Measurements from ENCODE around the gene SEZ6.

Gene SEZ6

GRCh38 chr17:28973425-28973824, 32.4 kb downstream of the SEZ6 start:
- DNase-seq, result no peak

DNA sequence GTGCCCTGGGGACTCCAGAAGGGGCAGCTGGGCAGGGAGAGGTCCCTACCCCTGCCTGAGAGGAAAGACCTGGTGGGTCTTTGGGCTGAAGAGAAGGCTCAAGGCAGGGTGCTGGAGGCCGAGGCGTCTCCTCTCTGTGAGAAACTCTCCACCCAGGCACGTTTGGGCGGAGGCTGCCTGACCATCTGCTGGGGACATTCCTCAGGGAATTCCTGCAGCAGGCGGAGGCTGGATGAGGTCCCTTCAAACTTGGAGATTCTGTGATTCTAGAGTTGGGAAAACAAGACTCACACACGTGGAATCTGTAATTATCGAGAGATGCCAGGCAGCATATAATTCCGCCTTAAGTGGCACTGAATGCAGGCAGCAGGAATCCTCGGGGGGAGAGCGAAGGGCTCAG, 33.4 kb downstream of the SEZ6 start:
- no peak for DNase-seq

- DNase-seq, result no peak
These were observed 35.0 kb downstream of the SEZ6 start for GRCh38 chr17:28970879-28971278.

DNA sequence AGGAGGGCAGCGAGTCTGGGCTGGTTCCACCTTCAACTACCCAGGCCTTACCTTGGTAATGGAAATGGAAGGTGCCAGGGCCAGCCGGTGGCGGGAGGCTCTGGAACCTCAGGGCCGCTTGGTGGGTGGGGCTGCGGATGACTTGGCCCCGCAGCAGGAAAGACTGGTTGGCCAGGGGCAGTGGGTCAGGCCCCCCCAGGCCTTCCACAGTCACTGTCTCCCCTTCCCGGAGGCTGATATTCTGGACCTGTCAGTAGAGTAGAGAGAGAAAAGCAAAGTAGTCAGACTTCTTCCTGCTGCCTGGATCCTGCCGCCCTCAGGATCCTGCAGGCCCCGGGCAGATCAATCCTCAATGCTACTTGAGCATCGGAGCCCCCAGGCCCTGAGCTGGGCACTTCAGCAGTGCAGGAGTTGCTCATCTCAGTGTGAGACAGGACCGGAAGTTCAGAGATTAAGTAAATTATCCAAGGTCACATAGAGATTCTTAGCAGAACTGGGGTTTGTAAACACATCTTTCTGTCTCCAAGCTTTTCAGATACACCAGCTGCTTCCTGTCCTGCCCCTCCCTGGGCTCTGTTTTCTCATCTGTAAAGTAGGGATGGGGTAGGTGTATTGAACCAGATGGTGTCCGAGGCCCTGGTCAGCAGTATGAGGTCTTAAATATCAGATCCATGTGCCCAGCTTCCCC, 36.0 kb downstream of the SEZ6 start:
- DNase-seq, result no peak

GRCh38 chr17:28968914-28969295, 36.9 kb downstream of the SEZ6 start:
- no peak for DNase-seq

DNA sequence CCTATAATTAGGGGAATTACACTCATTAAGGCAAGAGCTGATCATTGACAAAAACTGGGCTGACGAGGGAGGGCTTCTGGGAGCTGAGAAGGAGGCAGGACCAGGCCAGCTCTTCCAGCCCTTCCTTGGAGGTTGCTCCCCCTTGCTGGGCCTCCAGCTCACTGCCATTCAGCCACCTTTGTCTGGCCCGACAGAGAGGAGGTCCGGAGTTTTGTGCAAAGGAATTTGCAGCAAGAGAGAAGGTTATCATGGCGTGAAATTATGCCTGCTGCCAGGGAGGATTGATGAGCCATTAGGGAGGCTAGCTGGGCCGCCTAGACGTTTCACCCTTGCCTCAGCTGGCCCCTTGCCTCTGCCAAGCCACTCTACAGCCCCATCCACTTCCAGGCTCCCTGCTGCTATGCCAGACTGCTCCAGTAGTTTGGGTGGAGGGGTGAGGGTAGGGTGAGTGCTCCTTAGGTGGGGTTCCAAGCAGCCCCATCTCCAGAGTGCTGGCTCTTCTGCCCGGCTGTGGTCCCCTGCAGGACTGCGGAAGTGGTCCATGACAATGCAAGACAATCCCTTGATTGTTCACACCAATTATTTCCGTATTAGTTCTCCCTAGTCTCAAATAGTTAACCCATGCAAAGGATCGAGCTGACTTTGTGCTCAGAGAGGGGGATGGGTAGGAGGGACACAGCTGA, 37.5 kb downstream of the SEZ6 start:
- no peak for DNase-seq

DNA sequence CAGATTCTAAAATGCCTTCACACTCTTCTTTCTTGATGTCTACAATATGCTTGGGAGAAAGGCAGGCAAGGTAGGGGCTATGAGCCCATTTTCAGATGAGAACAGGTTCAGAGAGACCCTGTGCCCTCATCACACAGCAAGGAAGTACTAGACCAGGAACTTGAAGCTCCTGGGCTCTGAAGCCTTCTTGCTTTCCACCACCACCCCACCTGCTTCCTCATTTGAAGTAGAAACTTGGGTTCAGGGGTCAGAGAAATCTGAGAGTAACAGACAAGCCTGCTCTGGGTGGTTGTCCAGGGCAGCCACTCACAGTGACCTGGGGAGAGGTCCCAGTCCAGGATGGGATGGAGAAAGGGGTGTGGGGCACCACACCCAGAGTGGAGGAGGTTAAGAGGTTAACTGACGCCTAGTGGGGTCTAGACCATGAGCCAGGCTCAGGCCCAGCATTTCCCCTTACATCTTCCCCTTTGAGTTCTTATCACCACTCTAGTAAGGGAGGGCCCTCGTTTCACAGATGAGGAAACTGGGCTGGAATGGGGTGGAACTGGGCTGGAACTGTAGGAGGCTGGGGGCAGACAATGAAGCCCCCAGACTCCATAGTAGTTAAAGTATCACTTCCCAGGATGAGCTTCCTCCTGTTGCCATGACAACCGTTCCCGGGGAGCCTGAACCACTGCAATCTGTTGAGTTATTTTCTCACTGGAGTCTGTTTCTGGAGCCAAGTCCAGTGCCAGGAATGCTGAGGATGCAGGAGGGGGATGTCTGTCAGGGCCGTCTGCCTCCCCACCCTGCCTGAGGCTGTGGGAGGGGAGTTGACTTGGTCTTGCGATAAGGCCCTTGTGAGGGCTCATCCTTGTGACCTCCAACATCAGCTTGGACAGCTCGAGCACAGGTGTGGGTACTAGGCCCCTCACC, 38.4 kb downstream of the SEZ6 start:
- DNase-seq, result no peak

- DNase-seq, result no peak
These were observed 42.0 kb downstream of the SEZ6 start for GRCh38 chr17:28963841-28964240.

- DNase-seq, result no peak
These were observed 42.7 kb downstream of the SEZ6 start for GRCh38 chr17:28963055-28963611.

DNA sequence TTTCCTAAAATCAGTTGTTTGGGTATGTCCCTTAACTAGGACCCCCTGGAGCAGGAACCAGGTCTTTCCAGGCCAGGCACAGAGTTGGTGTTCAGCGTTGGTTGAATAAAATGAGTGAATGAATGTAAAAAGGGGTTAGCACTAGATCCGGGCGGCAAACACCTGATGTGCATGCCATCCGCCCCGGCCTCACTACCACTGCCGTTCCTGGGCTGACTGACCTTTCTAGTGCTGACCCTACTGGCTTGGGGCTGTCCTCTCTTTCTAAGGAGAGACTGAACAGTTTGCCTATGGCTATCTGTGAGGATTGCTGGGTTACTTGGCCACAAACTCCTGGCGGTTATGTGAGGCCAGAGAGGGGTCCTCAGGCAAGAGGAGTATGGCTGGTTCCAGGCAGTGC, 44.4 kb downstream of the SEZ6 start:
- no peak for DNase-seq

DNA sequence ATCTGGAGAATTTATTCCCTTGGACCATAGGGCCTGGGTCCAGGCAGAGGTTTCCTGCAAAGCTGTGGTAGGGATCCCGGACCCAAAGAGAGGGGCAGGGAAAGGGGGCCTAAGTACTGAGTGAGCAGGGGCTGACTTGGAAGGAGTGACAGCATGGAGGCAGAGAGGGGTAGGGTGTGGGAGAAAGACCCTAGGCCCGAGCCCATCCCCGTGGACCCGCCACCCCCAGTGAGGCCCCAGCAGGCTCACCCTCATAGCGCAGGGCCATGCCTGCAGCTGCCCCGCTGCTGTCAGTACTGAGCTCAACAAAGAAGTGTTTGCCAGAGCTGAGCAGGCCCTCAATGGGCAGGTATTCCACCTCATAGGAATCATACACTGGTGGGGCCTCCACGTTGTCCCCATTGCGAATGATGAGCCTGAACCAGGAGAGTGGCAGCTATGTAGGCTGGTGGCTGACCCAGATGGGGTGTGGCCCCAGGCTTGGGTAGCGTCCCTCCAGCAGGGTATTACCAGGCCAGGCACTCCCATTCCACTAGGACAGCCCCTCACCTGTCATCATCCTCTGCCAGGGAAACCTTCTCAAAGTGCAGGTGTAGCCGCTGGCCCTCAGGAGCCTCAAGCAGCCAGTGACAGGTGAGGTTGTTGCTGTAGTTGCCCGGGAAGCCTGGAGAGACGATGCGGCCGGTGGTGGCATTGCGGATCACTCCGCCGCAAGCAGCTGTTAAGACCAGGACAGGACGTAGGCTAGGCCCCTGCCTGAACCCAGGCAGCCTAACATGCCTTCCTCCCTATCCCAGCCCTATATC, 45.4 kb downstream of the SEZ6 start:
- DNase-seq, result no peak

DNA sequence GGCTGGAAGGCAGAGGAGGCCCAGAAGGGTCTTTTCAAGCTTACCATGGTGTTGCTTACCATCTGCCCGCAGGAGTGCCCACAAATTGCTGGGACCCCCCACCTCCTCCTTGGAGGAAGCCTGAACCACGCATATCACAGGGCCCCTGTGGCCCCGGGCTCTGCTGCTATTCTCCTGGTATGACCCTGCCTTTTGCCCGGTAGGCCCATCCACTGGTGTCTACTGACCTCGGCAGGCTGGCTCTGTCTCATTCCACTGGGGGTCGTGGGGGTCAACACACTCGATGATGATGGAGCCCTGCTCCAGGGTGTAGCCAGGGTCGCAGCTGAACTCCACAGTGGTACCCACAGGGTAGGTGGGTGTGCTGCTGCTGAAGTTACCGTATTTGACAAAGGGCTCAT, 46.4 kb downstream of the SEZ6 start:
- DNase-seq, result no peak

GRCh38 chr17:28958820-28959455, 46.9 kb downstream of the SEZ6 start:
- DNase-seq, result no peak

- no peak for DNase-seq
These were observed 47.9 kb downstream of the SEZ6 start for GRCh38 chr17:28957992-28958355.

DNA sequence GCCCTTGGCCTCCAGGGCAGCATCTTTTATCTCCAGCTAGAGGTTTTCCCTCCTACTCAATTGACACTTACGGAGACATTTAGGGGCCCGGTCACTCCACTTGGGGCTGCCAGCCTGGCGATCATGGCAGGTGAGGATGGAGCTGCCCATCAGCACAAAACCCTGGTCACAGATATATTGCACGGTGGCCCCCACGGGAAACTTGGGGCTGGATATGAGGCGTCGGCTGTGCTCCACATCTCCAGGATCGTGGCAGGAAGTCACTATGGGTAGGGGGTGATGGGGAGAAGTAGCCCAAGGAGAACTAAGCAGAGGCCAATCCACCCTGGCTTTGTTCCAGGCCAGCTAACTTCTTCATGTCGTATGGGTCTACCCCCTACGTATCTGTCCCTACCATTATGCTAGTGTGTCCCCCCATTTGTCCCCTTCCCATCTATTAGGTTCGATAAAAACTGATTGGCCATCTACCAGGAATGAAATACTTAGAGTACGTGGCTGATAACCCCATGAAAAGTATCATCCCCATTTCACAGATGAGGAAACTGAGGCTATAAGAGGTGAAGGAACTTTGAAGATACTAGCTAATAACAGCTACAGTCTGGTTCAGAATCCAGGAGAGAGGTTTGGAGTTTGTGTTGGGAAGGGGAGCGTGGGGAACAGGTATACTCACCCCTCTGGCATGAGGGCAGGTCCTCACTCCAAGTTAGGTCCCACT, 48.4 kb downstream of the SEZ6 start:
- no peak for DNase-seq

DNA sequence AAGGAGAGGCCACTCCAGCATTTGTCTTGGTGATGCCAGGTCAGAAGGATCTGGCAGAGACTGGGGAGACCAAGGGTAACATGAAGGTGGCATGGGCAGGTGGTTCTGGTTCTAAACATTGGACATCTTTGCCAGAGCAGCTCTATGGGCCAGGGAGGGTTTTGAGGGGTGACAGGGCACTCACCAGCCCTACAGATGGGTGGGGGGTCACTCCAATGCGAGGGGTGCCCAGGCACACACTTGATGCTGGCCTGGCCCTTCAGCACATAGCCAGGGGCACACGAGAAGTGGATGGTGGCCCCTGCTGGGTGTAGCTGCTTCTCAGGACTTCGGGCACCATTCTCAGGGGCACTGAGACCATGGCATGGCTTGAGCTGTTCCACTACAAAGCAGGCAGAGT, 49.0 kb downstream of the SEZ6 start:
- DNase-seq, result no peak

- no peak for DNase-seq
These were observed 49.7 kb downstream of the SEZ6 start for GRCh38 chr17:28956112-28956511.

DNA sequence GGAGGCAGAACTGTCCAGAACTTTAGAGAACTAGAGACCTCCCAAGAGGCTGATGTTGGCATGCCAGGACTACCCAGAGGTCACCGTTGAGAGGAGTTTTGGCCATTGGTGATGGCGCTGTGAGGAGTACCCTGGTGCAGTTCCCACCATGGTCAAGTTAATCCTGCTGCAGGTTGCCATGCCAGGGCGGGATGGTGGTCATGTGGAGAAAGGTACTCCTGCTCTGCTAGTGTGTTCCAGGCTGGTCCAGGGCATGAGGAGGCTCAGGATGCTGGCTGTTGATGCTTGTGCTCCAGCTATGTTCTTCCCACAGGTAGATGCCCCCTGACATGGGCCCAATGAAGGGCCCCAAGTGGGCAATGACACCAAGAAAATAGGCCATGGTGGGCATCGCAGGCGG, 50.4 kb downstream of the SEZ6 start:
- no peak for DNase-seq

DNA sequence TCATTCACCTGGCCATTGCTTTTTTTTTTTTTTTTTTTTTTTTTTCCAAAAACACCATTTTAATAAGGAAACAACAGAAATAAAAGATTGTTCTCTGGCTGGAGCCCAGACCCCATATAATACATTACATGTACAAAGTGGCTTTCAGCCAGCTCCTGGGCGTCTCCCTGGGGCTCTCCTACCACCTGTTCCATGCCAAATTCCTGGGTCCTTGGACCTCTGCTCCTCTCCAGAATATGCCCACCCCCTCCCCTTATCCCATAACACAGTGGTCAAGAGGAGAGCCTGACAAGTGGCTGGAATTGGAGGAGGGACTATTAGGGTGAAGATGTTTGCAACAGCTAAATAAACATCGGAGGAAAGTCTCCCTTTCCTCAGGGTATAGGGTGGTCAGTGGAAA, 50.9 kb downstream of the SEZ6 start:
- no peak for DNase-seq

DNA sequence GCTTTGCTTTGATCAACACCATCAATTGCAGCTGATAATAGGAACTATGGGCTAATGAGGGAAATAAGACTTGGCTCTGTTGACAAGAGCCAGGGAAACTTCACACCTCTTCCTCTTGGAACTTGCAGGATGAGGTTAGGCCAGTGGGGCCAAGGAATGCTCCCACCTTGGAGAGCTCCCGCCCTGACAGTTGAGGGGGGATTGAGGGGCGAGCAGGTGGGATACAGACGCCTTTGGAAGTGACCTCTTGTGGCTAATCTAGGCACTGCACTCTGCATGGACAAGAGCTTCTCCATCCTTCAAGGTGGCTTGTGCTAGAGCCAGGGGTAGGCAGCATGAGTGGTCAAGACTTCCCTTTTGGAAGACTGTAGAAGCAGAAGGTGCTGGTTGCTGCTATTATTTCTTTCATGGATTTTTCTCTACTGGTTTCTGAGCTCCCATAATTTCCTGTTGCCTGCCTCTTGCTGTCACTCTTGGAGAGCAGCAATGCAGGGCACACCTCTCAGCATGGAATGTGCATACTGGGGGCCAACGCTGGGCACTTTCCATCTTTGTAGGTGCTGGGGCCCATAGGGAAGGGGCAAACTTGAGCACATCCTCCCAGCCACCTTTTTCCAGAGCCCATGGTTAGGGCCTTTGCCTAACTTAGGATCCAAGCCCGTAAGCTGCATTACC, 52.3 kb downstream of the SEZ6 start:
- DNase-seq, result peak; percentile 28
